Common myeloid progenitor, CD34-positive (primary cell): ENCODE data around the gene FANCL.
"Not testable (repeated sequence)": the region's sequence is repeated elsewhere in the genome, so short reads cannot be mapped to it uniquely, and the experiment has no call there.

Experiments used
- CTCF ChIA-PET: fragments of 350-600 bp; sonication (Branson Sonifier 250); formaldehyde crosslinking; loops from one replicate; lab custom pipeline; 2021; ENCODE audit warnings: antibody characterized with exemption; lab: Charles Lee
- POLR2A ChIA-PET: fragments of 350-600 bp; sonication (Branson Sonifier 250); formaldehyde crosslinking; loops from one replicate; lab custom pipeline; 2021; ENCODE audit warnings: antibody characterized with exemption; lab: Charles Lee
- DNase-seq, 3 donors: peaks; one replicate each; pipeline versions ENCODE4 v3.0.0 to v3.0.0-alpha.2; 2013
- H3K27ac ChIP-seq, 2 experiments: 1 replicate in 1 of 2; 2 replicates in 1 of 2; pipeline ENCODE4 v1.7.0; 2013; ENCODE audit warnings: inconsistent platforms in 2 of 2, low read length in 2 of 2, mild to moderate bottlenecking in 2 of 2, low read depth in 1 of 2, moderate library complexity in 1 of 2; ENCODE audit not compliant: severe bottlenecking in 2 of 2, insufficient read depth in 1 of 2, poor library complexity in 1 of 2
- H3K27me3 ChIP-seq, 5 experiments: replicated peaks in 2 of 5; 1 replicate in 3 of 5; 2 replicates in 2 of 5; pipeline versions ENCODE4 v1.6.1 to v1.7.0; 2013; ENCODE audit warnings: low read length in 4 of 5, mild to moderate bottlenecking in 2 of 5, moderate library complexity in 2 of 5, inconsistent platforms in 1 of 5; ENCODE audit not compliant: insufficient read depth in 5 of 5, control insufficient read depth in 4 of 5
- H3K36me3 ChIP-seq, 4 experiments: 1 replicate in 2 of 4; 2 replicates in 2 of 4; pipeline versions ENCODE4 v1.6.1 to v1.7.0; 2013; ENCODE audit warnings: low read length in 3 of 4, control low read depth in 1 of 4, mild to moderate bottlenecking in 1 of 4; ENCODE audit not compliant: control insufficient read depth in 4 of 4, insufficient read depth in 4 of 4
- H3K4me1 ChIP-seq, 4 experiments: 1 replicate in 3 of 4; 2 replicates in 1 of 4; pipeline versions ENCODE4 v1.6.1 to v1.7.1; 2013; ENCODE audit warnings: low read length in 3 of 4, mild to moderate bottlenecking in 3 of 4, control low read depth in 1 of 4, inconsistent platforms in 1 of 4, moderate library complexity in 1 of 4; ENCODE audit not compliant: control insufficient read depth in 4 of 4, insufficient read depth in 4 of 4; ENCODE audit errors: control extremely low read depth in 1 of 4
- H3K4me3 ChIP-seq, 7 experiments: 1 replicate in 4 of 7; 2 replicates in 3 of 7; pipeline versions ENCODE4 v1.5.1 to v1.7.0; 2013; ENCODE audit warnings: mild to moderate bottlenecking in 7 of 7, low read length in 6 of 7, moderate library complexity in 6 of 7, inconsistent platforms in 2 of 7, low read depth in 2 of 7, control low read depth in 1 of 7; ENCODE audit not compliant: insufficient read depth in 4 of 7, control insufficient read depth in 1 of 7; ENCODE audit errors: extremely low read depth in 1 of 7
- H3K9me3 ChIP-seq, 5 experiments: 1 replicate in 4 of 5; 2 replicates in 1 of 5; pipeline versions ENCODE4 v1.6.1 to v1.7.1; 2013; ENCODE audit warnings: low read length in 4 of 5, mild to moderate bottlenecking in 2 of 5, inconsistent platforms in 1 of 5, low read depth in 1 of 5, moderate library complexity in 1 of 5; ENCODE audit not compliant: control insufficient read depth in 4 of 5, insufficient read depth in 2 of 5; ENCODE audit errors: control extremely low read depth in 1 of 5
- WGBS: methylation state at CpG from one replicate; pipeline ENCODE4 v1.1.5; 2013; ENCODE audit not compliant: insufficient coverage; 5-methylcytosine and 5-hydroxymethylcytosine counted together

The FANCL gene

DNA sequence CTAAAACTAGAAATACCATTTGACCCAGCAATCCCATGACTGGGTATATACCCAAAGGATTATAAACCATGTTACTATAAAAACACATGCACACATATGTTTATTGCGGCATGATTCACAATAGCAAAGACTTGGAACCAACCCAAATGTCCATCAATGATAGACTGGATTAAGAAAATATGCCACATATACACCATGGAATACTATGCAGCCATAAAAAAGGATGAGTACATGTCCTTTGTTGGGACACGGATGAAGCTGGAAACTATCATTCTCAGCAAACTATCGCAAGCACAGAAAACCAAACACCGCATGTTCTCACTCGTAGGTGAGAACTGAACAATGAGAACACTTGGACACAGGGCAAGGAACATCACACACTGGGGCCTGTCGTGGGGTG is 54.1 kb downstream of the FANCL start:
- H3K27ac ChIP-seq, CTCF ChIA-PET, H3K4me1 ChIP-seq, H3K4me3 ChIP-seq, H3K27me3 ChIP-seq, POLR2A ChIA-PET, H3K9me3 ChIP-seq, DNase-seq: not testable (repeated sequence)
- peaks cover 4 to 24% (median 14%) of the 10 kb centered on the region in 4 experiments for H3K36me3 ChIP-seq
- 100% methylated on average over 1 of the region's 6 CpGs for WGBS

DNA sequence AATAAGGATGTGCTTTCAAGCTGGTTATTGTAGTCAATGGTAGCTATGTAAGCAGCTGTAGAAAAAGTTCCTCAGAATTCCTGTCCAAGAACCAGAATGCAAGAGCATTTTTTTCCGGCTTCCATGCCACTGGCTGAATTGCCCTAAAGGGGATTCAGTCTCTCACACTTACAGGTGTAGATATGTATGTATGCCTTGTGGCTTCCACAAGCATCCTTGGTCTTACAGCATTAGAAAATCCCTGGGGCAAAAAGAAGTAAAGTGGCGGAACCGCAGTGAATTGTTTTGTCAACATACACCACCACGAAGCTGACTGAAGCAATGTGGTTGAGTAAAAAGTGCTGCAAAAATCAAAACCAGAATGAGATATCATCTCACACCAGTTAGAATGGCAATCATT is 54.6 kb downstream of the FANCL start:
- ChIA-PET POLR2A (no interaction called here), CTCF (no interaction called here)
- H3K9me3 ChIP-seq: no peaks in the 10 kb centered on the region
- H3K4me3 ChIP-seq: no peak overlapping the region
- H3K4me1 ChIP-seq: no peaks in the 10 kb centered on the region
- H3K27me3 ChIP-seq: no peaks in the 10 kb centered on the region
- DNase-seq: no peak
- WGBS: 100% methylated on average over 1 of the region's 4 CpGs
- peaks cover 4 to 24% (median 14%) of the 10 kb centered on the region in 4 experiments for H3K36me3 ChIP-seq
- no peak overlapping the region for H3K27ac ChIP-seq

DNA sequence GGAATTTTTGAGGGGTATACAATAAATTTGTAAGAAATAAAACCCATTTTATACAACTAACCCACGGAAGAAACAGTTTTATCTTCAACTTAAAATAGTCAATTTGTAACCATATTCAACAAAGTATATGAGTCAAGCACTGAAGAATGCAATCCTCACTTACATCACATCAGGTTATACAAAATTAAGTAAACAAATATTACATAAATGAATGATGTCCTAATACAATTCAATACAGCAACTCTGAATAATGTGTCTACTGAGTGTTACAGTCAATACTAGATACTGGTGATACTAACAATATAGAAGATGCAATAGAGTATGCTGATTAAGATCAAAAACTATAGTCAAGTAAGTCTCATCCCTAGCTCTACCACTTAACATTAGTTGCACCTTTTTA is 58.6 kb downstream of the FANCL start:
- H3K27me3 ChIP-seq: no peaks in the 10 kb centered on the region
- WGBS: no CpG with 5 or more reads among the region's 1 CpG
- no peak overlapping the region for H3K4me3 ChIP-seq
- H3K27ac ChIP-seq: no peak overlapping the region
- CTCF ChIA-PET: no interaction called here
- no peak for DNase-seq
- POLR2A ChIA-PET: no interaction called here
- H3K36me3 ChIP-seq: peaks cover 0 to 12% (median 9%) of the 10 kb centered on the region in 4 experiments
- peaks cover 0 to 3% (median 1%) of the 10 kb centered on the region in 5 experiments for H3K9me3 ChIP-seq
- H3K4me1 ChIP-seq: no peaks in the 10 kb centered on the region

DNA sequence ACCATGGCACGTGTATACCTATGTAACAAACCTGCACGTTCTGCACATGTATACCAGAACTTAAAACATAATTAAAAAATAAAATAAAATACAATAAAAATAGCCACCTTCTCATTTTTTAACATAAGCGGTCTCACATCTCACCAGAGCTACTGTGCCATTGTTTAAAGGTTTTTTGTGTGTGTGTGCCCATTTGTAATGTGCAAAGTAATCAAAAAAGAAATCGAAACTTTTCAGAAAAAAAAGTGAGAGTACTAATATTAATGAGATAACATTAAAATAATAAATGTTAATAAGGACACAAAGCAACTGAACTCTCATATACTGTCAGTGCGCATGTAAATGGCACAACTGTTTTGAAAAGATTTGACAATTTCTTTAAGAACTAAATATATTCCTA is 60.5 kb downstream of the FANCL start:
- ChIA-PET CTCF (no interaction called here), POLR2A (no interaction called here)
- Histone ChIP-seq H3K36me3 (peaks cover 0 to 8% (median 7%) of the 10 kb centered on the region in 4 experiments), H3K27ac (no peak overlapping the region), H3K4me3 (no peak overlapping the region), H3K27me3 (no peaks in the 10 kb centered on the region), H3K9me3 (peaks cover 0 to 3% (median 1%) of the 10 kb centered on the region in 5 experiments), H3K4me1 (no peaks in the 10 kb centered on the region)
- WGBS: 100% methylated on average over 1 of the region's 5 CpGs
- no peak for DNase-seq

DNA sequence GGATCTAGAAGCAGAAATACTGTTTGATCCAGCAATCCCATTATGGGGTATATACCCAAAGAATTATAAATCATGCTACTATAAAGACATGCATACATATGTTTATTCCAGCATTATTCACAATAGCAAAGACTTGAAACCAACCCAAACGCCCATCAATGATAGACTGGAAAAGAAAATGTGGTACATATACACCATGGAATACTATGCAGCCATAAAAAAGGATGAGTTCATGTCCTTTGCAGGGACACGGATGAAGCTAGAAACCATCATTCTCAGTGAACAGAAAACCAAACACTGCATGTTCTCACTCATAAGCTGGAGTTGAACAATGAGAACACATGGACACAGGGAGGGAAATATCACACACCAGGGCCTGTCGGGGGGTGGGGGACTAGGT is 61.0 kb downstream of the FANCL start:
- H3K27me3 ChIP-seq, H3K4me1 ChIP-seq, POLR2A ChIA-PET, H3K36me3 ChIP-seq, DNase-seq, H3K4me3 ChIP-seq, H3K9me3 ChIP-seq, H3K27ac ChIP-seq, CTCF ChIA-PET: not testable (repeated sequence)
- 100% methylated on average over 1 of the region's 3 CpGs for WGBS

DNA sequence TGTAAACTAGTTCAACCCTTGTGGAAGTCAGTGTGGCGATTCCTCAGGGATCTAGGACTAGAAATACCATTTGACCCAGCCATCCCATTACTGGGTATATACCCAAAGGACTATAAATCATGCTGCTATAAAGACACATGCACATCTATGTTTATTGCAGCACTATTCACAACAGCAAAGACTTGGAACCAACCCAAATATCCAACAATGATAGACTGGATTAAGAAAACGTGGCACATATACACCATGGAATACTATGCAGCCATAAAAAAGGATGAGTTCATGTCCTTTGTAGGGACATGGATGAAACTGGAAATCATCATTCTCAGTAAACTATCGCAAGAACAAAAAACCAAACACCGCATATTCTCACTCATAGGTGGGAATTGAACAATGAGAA is 63.9 kb downstream of the FANCL start:
- H3K27ac ChIP-seq, H3K9me3 ChIP-seq, DNase-seq, POLR2A ChIA-PET, H3K27me3 ChIP-seq, H3K4me3 ChIP-seq, CTCF ChIA-PET, H3K4me1 ChIP-seq: not testable (repeated sequence)
- WGBS: no CpG with 5 or more reads among the region's 4 CpGs
- peaks cover 0 to 10% (median 3%) of the 10 kb centered on the region in 4 experiments for H3K36me3 ChIP-seq

DNA sequence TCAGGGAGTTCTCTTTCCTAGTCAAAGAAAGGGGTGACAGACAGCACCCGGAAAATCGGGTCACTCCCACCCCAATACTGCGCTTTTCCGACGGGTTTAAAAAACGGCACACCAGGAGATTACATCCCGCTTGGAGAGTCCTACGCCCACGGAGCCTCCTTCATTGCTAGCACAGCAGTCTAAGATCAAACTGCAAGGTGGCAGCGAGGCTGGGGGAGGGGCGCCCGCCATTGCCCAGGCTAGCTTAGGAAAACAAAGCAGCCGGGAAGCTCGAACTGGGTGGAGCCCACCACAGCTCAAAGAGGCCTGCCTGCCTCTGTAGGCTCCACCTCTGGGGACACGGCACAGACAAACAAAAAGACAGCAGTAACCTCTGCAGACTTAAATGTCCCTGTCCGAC is 69.3 kb downstream of the FANCL start:
- 98% methylated on average over 4 of the region's 16 CpGs for WGBS
- POLR2A ChIA-PET, CTCF ChIA-PET, H3K4me3 ChIP-seq, H3K4me1 ChIP-seq, H3K27ac ChIP-seq, H3K27me3 ChIP-seq, DNase-seq: not testable (repeated sequence)
- H3K36me3 ChIP-seq: peaks cover 0 to 21% (median 4%) of the 10 kb centered on the region in 4 experiments
- H3K9me3 ChIP-seq: peaks cover 0 to 19% (median 3%) of the 10 kb centered on the region in 5 experiments
